GM12878 (cell line): Measurements from ENCODE around the gene BEST4. TPM values are rescaled to one million over a fixed set of nuclear protein-coding genes. Genes with fewer than 3 reads are reported as not detected.

Experiments
- CBX3 ChIP-seq: fragments of 200-600 bp; sonication (generic); IDR thresholded peaks from 2 replicates; pipeline ENCODE4 v1.6.1; 2016; ENCODE audit warnings: low read depth, borderline replicate concordance
- CBX5 ChIP-seq: sonication (generic); IDR thresholded peaks from 2 replicates; pipeline ENCODE4 v1.6.1; 2016; ENCODE audit warnings: low read depth, moderate library complexity, mild to moderate bottlenecking, inconsistent platforms
- CREB1 ChIP-seq: IDR thresholded peaks from 2 replicates; pipeline ENCODE4 v1.6.1; 2012; ENCODE audit warnings: low read depth, mild to moderate bottlenecking, inconsistent platforms
- ESRRA ChIP-seq: IDR thresholded peaks from 2 replicates; pipeline ENCODE4 v1.6.1; 2012; ENCODE audit warnings: mild to moderate bottlenecking, low read length, improper control_type of control experiment
- NFYA ChIP-seq: IDR thresholded peaks from 2 replicates; pipeline ENCODE4 v1.6.1; 2011; ENCODE audit warnings: low read depth, mild to moderate bottlenecking, low read length, improper control_type of control experiment, borderline replicate concordance
- NR2C2 ChIP-seq: IDR thresholded peaks from 2 replicates; pipeline ENCODE4 v1.6.1; 2011; ENCODE audit warnings: borderline replicate concordance, low read depth; ENCODE audit not compliant: control insufficient read depth, insufficient read length
- POLR2AphosphoS2 ChIP-seq: IDR thresholded peaks from 2 replicates; pipeline ENCODE4 v1.6.1; 2011; ENCODE audit warnings: low read depth, mild to moderate bottlenecking, low read length, improper control_type of control experiment, moderate library complexity
- POLR2AphosphoS5 ChIP-seq: IDR thresholded peaks from 2 replicates; pipeline ENCODE4 v1.6.1; 2011; ENCODE audit warnings: mild to moderate bottlenecking, low read length, inconsistent platforms
- RB1 ChIP-seq: fragments of 450-650 bp; formaldehyde crosslinking; IDR thresholded peaks from 2 replicates; pipeline ENCODE4 v1.6.1; 2017; ENCODE audit warnings: mild to moderate bottlenecking, borderline replicate concordance
- RCOR1 ChIP-seq: conservative IDR thresholded peaks from 2 replicates; pipeline ENCODE4 v1.6.1; 2012; ENCODE audit warnings: low read depth, low read length, improper control_type of control experiment
- RELA ChIP-seq: fragments of 450-650 bp; IDR thresholded peaks from 2 replicates; pipeline ENCODE4 v1.8.0; 2014; ENCODE audit warnings: borderline replicate concordance; ENCODE audit not compliant: partially characterized antibody
- SIX5 ChIP-seq: IDR thresholded peaks from 2 replicates; pipeline ENCODE4 v1.6.1; 2011; ENCODE audit warnings: mild to moderate bottlenecking, low read depth, low read length, moderate library complexity; ENCODE audit not compliant: severe bottlenecking
- SPI1 ChIP-seq: IDR thresholded peaks from 2 replicates; pipeline ENCODE4 v1.6.1; 2011; ENCODE audit warnings: low read depth, mild to moderate bottlenecking, low read length, moderate library complexity, borderline replicate concordance; ENCODE audit not compliant: insufficient read depth
- SRF ChIP-seq, 2 experiments: IDR thresholded peaks; 2 replicates each; pipeline ENCODE4 v1.6.1; 2011; ENCODE audit warnings: low read depth in 2 of 2, low read length in 2 of 2, mild to moderate bottlenecking in 1 of 2, moderate library complexity in 1 of 2
- ZNF207 ChIP-seq: fragments of 450-650 bp; IDR thresholded peaks from 2 replicates; pipeline ENCODE4 v1.6.1; 2014; ENCODE audit warnings: antibody characterized with exemption, mild to moderate bottlenecking, borderline replicate concordance
- ZNF274 ChIP-seq: IDR thresholded peaks from one replicate; pipeline ENCODE4 v1.8.0; 2011; ENCODE audit not compliant: insufficient read length, insufficient read depth
- polyA plus RNA-seq, 11 experiments: library from polyadenylated mRNA; depleted of rRNA in 4 of 11; unstranded in 6 of 11; stranded (reverse) in 5 of 11; fragments of >200 nt; fragmentation: Nextera tagmentation in 4 of 11; fragmentation: Illumina TruSeq in 1 of 11; extraction: Ambion mirVana in 4 of 11; extraction: Trizol in 1 of 11; gene quantifications; 1 replicate in 1 of 11; 2 replicates in 10 of 11; pipeline versions ENCODE4 v1.2.1 to v1.2.3, GENCODE V29; 2011 to 2016; ENCODE audit warnings: inconsistent platforms in 2 of 11, missing spikeins in 2 of 11, low read depth in 1 of 11
- total RNA-seq, 4 experiments: library from RNA; depleted of rRNA in 3 of 4; stranded (reverse); fragments of >200 nt in 3 of 4; fragmentation: Illumina TruSeq in 1 of 4; extraction: Trizol in 1 of 4; gene quantifications; 2 replicates each; pipeline versions ENCODE4 v1.2.1 to v1.2.3, GENCODE V29; 2013 to 2021
- TF ChIP-seq, protein P1 (sequence below): IDR thresholded peaks from 2 replicates; pipeline ENCODE4 v1.6.1; 2012; ENCODE audit warnings: improper control_type of control experiment, low read depth, low read length; ENCODE audit not compliant: insufficient replicate concordance
- TF ChIP-seq, protein P2 (sequence below): IDR thresholded peaks from 2 replicates; pipeline ENCODE4 v1.6.1; 2011; ENCODE audit warnings: borderline replicate concordance, low read depth, mild to moderate bottlenecking, moderate library complexity, low read length; ENCODE audit not compliant: insufficient read depth, poor library complexity, severe bottlenecking
- TF ChIP-seq, protein P3 (sequence below): fragments of 450-650 bp; formaldehyde crosslinking; IDR thresholded peaks from 2 replicates; pipeline ENCODE4 v1.4.0; 2020; ENCODE audit warnings: mild to moderate bottlenecking, moderate library complexity
- TF ChIP-seq, protein P4 (sequence below): IDR thresholded peaks from 2 replicates; pipeline ENCODE4 v1.6.1; 2012; ENCODE audit warnings: low read depth, low read length, improper control_type of control experiment

Gene BEST4
- total and polyA plus RNA-seq, 10 of the 15 experiments (the other 5 are each of a cell fraction or from before 2014, with no cell fraction given): 0.06 to 1.3 (median 0.42) TPM

DNA sequence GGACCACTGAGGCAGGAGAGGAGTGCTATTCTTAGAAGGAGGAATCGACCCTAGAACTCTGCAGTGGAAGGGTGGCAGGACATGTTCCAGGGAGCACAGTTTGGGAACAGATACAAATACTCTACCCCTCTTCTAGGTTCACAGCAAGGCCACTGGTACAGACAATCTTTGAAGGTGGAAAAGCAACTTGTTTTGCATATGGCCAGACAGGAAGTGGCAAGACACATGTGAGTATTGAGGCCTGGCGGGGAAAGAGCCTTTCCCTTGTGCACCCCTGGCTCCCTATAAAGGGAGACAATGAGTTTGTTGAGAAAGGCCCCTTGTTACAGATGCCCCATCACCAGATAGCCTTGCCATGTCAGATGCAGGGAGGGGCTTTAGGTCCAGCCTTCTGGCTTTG, 30.6 kb downstream of the BEST4 start (continued):
- TF ChIP-seq, protein P1, sequence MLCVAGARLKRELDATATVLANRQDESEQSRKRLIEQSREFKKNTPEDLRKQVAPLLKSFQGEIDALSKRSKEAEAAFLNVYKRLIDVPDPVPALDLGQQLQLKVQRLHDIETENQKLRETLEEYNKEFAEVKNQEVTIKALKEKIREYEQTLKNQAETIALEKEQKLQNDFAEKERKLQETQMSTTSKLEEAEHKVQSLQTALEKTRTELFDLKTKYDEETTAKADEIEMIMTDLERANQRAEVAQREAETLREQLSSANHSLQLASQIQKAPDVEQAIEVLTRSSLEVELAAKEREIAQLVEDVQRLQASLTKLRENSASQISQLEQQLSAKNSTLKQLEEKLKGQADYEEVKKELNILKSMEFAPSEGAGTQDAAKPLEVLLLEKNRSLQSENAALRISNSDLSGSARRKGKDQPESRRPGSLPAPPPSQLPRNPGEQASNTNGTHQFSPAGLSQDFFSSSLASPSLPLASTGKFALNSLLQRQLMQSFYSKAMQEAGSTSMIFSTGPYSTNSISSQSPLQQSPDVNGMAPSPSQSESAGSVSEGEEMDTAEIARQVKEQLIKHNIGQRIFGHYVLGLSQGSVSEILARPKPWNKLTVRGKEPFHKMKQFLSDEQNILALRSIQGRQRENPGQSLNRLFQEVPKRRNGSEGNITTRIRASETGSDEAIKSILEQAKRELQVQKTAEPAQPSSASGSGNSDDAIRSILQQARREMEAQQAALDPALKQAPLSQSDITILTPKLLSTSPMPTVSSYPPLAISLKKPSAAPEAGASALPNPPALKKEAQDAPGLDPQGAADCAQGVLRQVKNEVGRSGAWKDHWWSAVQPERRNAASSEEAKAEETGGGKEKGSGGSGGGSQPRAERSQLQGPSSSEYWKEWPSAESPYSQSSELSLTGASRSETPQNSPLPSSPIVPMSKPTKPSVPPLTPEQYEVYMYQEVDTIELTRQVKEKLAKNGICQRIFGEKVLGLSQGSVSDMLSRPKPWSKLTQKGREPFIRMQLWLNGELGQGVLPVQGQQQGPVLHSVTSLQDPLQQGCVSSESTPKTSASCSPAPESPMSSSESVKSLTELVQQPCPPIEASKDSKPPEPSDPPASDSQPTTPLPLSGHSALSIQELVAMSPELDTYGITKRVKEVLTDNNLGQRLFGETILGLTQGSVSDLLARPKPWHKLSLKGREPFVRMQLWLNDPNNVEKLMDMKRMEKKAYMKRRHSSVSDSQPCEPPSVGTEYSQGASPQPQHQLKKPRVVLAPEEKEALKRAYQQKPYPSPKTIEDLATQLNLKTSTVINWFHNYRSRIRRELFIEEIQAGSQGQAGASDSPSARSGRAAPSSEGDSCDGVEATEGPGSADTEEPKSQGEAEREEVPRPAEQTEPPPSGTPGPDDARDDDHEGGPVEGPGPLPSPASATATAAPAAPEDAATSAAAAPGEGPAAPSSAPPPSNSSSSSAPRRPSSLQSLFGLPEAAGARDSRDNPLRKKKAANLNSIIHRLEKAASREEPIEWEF: no peak
- TF ChIP-seq ZNF207: no peak
- TF ChIP-seq CREB1: no peak
- no peak for TF ChIP-seq POLR2AphosphoS5
- no peak for TF ChIP-seq RB1
- no peak for TF ChIP-seq POLR2AphosphoS2
- TF ChIP-seq NR2C2: no peak
- no peak for TF ChIP-seq RCOR1
- TF ChIP-seq ZNF274: no peak
- TF ChIP-seq SRF (IDR thresholded peaks at IDR 0.05; ENCODE audit: low read depth in 2 of 2, low read length in 2 of 2): no peak
- TF ChIP-seq ESRRA: no peak
- no peak for TF ChIP-seq RELA
- no peak for TF ChIP-seq CBX5
- TF ChIP-seq SPI1: peak; percentile 42
- no peak for TF ChIP-seq CBX3
- TF ChIP-seq NFYA: no peak
- TF ChIP-seq, protein P2, sequence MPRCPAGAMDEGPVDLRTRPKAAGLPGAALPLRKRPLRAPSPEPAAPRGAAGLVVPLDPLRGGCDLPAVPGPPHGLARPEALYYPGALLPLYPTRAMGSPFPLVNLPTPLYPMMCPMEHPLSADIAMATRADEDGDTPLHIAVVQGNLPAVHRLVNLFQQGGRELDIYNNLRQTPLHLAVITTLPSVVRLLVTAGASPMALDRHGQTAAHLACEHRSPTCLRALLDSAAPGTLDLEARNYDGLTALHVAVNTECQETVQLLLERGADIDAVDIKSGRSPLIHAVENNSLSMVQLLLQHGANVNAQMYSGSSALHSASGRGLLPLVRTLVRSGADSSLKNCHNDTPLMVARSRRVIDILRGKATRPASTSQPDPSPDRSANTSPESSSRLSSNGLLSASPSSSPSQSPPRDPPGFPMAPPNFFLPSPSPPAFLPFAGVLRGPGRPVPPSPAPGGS: no peak
- TF ChIP-seq, protein P3, sequence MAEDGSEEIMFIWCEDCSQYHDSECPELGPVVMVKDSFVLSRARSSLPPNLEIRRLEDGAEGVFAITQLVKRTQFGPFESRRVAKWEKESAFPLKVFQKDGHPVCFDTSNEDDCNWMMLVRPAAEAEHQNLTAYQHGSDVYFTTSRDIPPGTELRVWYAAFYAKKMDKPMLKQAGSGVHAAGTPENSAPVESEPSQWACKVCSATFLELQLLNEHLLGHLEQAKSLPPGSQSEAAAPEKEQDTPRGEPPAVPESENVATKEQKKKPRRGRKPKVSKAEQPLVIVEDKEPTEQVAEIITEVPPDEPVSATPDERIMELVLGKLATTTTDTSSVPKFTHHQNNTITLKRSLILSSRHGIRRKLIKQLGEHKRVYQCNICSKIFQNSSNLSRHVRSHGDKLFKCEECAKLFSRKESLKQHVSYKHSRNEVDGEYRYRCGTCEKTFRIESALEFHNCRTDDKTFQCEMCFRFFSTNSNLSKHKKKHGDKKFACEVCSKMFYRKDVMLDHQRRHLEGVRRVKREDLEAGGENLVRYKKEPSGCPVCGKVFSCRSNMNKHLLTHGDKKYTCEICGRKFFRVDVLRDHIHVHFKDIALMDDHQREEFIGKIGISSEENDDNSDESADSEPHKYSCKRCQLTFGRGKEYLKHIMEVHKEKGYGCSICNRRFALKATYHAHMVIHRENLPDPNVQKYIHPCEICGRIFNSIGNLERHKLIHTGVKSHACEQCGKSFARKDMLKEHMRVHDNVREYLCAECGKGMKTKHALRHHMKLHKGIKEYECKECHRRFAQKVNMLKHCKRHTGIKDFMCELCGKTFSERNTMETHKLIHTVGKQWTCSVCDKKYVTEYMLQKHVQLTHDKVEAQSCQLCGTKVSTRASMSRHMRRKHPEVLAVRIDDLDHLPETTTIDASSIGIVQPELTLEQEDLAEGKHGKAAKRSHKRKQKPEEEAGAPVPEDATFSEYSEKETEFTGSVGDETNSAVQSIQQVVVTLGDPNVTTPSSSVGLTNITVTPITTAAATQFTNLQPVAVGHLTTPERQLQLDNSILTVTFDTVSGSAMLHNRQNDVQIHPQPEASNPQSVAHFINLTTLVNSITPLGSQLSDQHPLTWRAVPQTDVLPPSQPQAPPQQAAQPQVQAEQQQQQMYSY (CRISPR knock-in tag): no peak
- TF ChIP-seq, protein P4, sequence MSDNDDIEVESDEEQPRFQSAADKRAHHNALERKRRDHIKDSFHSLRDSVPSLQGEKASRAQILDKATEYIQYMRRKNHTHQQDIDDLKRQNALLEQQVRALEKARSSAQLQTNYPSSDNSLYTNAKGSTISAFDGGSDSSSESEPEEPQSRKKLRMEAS: 0 out of 2 replicates have a peak, but pooled peaks have one; percentile 42
- no peak for TF ChIP-seq SIX5
